Endothelial cell of umbilical vein (primary cell): ENCODE measurements around the gene GSTCD. TPM values are rescaled to one million over a fixed set of nuclear protein-coding genes. Genes with fewer than 3 reads are reported as not detected.

ENCODE experiments used
- BruUV-seq: library from RNA; stranded (reverse); fragments of 400-500 nt; replicated peaks from 2 replicates; lab custom pipeline; 2021; lab: Mats Ljungman, UMichigan
- CTCF ChIA-PET: fragments of 300-600, 350-600 bp; sonication (Branson Sonifier 250); formaldehyde crosslinking; loops from one replicate; lab custom pipeline; 2021; ENCODE audit warnings: antibody characterized with exemption, inconsistent platforms; lab: Charles Lee
- POLR2A ChIA-PET: fragments of 300-600, 350-600 bp; sonication (Branson Sonifier 250); formaldehyde crosslinking; loops from one replicate; lab custom pipeline; 2021; ENCODE audit warnings: antibody characterized with exemption, inconsistent platforms; lab: Charles Lee
- DNase-seq: peaks from one replicate; pipeline ENCODE4 v3.0.0-alpha.2; 2011; ENCODE audit warnings: low read depth, low spot score
- FAIRE-seq: peaks from 2 replicates; lab custom pipeline; 2011; peaks lifted over from hg19 to GRCh38; lab: Jason Lieb, UNC
- H2AFZ ChIP-seq: 2 replicates; pipeline ENCODE4 v1.6.0; 2012; ENCODE audit warnings: low read depth, low read length, control low read depth, inconsistent platforms
- H3K27ac ChIP-seq: 2 replicates; pipeline ENCODE4 v1.5.1; 2011; ENCODE audit warnings: low read depth, mild to moderate bottlenecking, control low read depth, low read length, moderate library complexity; ENCODE audit not compliant: insufficient read depth
- H3K27me3 ChIP-seq, 2 experiments: 2 replicates each; pipeline versions ENCODE4 v1.6.0 to v1.6.1; 2011; ENCODE audit warnings: low read length in 2 of 2, mixed read lengths in 1 of 2; ENCODE audit not compliant: control insufficient read depth in 2 of 2, insufficient read depth in 2 of 2
- H3K36me3 ChIP-seq, 2 experiments: 2 replicates in 1 of 2; 3 replicates in 1 of 2; pipeline ENCODE4 v1.5.1; 2011; ENCODE audit warnings: low read length in 2 of 2, mild to moderate bottlenecking in 1 of 2, moderate library complexity in 1 of 2; ENCODE audit not compliant: control insufficient read depth in 2 of 2, insufficient read depth in 2 of 2; ENCODE audit errors: extremely low read depth in 1 of 2
- H3K4me1 ChIP-seq: 3 replicates; pipeline ENCODE4 v1.5.1; 2011; ENCODE audit warnings: mild to moderate bottlenecking, low read length; ENCODE audit not compliant: control insufficient read depth, insufficient read depth; ENCODE audit errors: extremely low read depth
- H3K4me2 ChIP-seq: 2 replicates; pipeline ENCODE4 v1.6.1; 2011; ENCODE audit warnings: low read length, control low read depth, mixed read lengths; ENCODE audit not compliant: insufficient read depth
- H3K4me3 ChIP-seq, 3 experiments: fragments of 200-600 bp in 1 of 3; sonication (generic), shearing (Covaris generic) in 1 of 3; replicated peaks in 1 of 3; 2 replicates each; pipeline ENCODE4 v1.5.1; 2011 to 2016; ENCODE audit warnings: control low read depth in 3 of 3, low read length in 3 of 3, mild to moderate bottlenecking in 2 of 3, inconsistent platforms in 1 of 3, low read depth in 1 of 3, moderate library complexity in 1 of 3; ENCODE audit not compliant: insufficient read depth in 1 of 3
- H3K79me2 ChIP-seq: 2 replicates; pipeline ENCODE4 v1.6.0; 2012; ENCODE audit warnings: low read length, inconsistent platforms; ENCODE audit not compliant: control insufficient read depth, insufficient read depth
- H3K9ac ChIP-seq: replicated peaks from 2 replicates; pipeline ENCODE3; 2011; ENCODE audit warnings: low read length, control low read depth; ENCODE audit not compliant: insufficient read depth; ENCODE audit errors: extremely low read depth
- H3K9me1 ChIP-seq: replicated peaks from 3 replicates; pipeline ENCODE4 v1.6.0; 2011; ENCODE audit warnings: mild to moderate bottlenecking, low read length; ENCODE audit not compliant: control insufficient read depth, insufficient read depth; ENCODE audit errors: extremely low read depth
- H3K9me3 ChIP-seq: replicated peaks from 2 replicates; pipeline ENCODE4 v1.5.1; 2012; ENCODE audit warnings: low read length, inconsistent platforms; ENCODE audit not compliant: control insufficient read depth, insufficient read depth
- H4K20me1 ChIP-seq: replicated peaks from 2 replicates; pipeline ENCODE3; 2011; ENCODE audit warnings: mild to moderate bottlenecking, low read length; ENCODE audit not compliant: control insufficient read depth, insufficient read depth; ENCODE audit errors: extremely low read depth
- EZH2 ChIP-seq: IDR thresholded peaks from 2 replicates; pipeline ENCODE4 v1.6.1; 2012; ENCODE audit warnings: borderline replicate concordance, low read depth, mild to moderate bottlenecking, moderate library complexity, low read length, inconsistent platforms; ENCODE audit not compliant: severe bottlenecking
- FOS ChIP-seq: IDR thresholded peaks from 2 replicates; pipeline ENCODE4 v1.6.1; 2011; ENCODE audit warnings: mild to moderate bottlenecking, low read length, moderate library complexity, borderline replicate concordance; ENCODE audit not compliant: insufficient read depth
- JUN ChIP-seq: IDR thresholded peaks from 2 replicates; pipeline ENCODE4 v1.6.1; 2011; ENCODE audit warnings: borderline replicate concordance, low read depth; ENCODE audit not compliant: insufficient read length, insufficient read depth
- MAX ChIP-seq: IDR thresholded peaks from 2 replicates; pipeline ENCODE4 v1.6.1; 2011; ENCODE audit not compliant: insufficient read depth, insufficient read length
- MYC ChIP-seq: IDR thresholded peaks from one replicate; pipeline ENCODE4 v1.6.1; 2011; ENCODE audit warnings: mild to moderate bottlenecking, low read depth, low read length
- POLR2A ChIP-seq: IDR thresholded peaks from 2 replicates; pipeline ENCODE4 v1.6.1; 2012; ENCODE audit warnings: low read depth, mild to moderate bottlenecking, control low read depth, low read length
- POLR2AphosphoS5 ChIP-seq: IDR thresholded peaks from 2 replicates; pipeline ENCODE4 v1.6.1; 2012; ENCODE audit warnings: low read depth, mild to moderate bottlenecking, control low read depth, low read length, moderate library complexity; ENCODE audit not compliant: insufficient read depth
- dilution Hi-C: fragments of 300-500 bp; cut with MboI; formaldehyde crosslinking; loops from one replicate; pipeline ENCODE4 v1.15.0; 2019; ENCODE audit warnings: low sequenced_read_pairs; ENCODE audit not compliant: extremely low pct_ligation_motif_present
- intact Hi-C: fragments of 100-400 bp; cut with micrococcal nuclease; formaldehyde crosslinking; loops from one replicate; pipeline ENCODE4 v1.10.0; 2022
- polyA plus RNA-seq, 4 experiments: library from polyadenylated mRNA; depleted of rRNA in 3 of 4; stranded (reverse) in 3 of 4; unstranded in 1 of 4; fragments of >200 nt; gene quantifications; 2 replicates each; pipeline versions ENCODE4 v1.2.1 to v1.2.3, GENCODE V29; 2011 to 2012; ENCODE audit warnings: missing spikeins in 1 of 4
- total RNA-seq: library from RNA; stranded (reverse); gene quantifications from 2 replicates; pipeline ENCODE4 v1.2.3, GENCODE V29; 2021

GSTCD gene
- total and polyA plus RNA-seq, 2 donors (not counting 3 experiments of a cell fraction or from before 2014, with no cell fraction given) = 3.3 to 11.3 TPM

DNA sequence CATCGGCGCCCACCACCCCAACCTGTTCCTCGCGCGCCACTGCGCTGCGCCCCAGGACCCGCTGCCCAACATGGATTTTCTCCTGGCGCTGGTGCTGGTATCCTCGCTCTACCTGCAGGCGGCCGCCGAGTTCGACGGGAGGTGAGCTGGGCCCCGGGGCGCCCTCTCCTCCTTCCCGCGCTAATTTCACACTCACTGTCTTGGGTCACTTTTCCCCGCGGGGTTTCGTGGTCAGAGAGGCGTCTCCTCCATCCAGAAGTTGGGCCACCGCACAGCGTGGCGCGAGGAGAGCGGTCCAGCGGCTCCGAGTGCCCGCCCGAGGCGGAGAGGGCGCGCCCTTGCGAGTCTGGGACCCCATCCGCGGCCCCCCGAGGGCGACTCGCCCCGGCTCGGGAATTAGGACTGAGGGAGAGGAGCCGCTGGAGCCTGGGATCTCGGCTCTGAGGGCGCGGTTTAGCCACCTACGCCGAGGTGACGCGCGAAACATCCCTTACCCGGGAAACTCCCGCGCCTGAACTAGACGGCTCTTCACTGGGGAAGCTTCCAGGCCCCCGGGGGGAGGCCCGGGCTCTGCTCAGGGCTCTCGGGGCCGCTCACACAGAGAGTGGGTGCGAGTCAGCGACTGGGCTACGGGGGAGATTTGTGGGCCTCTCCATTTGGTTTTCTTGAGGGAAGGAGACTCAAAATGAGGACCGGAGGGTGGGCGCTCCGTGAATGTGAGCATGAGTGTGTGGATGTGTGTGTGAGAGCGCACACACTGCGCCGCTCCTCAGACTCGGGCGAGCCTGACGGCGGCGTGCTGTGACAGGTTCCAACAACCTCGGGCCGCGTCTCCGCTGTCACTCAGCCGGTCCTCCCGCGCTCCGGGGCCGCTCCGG, 187.2 kb downstream of the GSTCD start:
- H3K9me1 ChIP-seq = no peaks in the 10 kb centered on the region
- no TSS peak for BruUV-seq
- H3K4me1 ChIP-seq = peaks cover 8% of the 10 kb centered on the region
- ChIA-PET POLR2A (no interaction called here), CTCF (no interaction called here)
- H4K20me1 ChIP-seq = no peaks in the 10 kb centered on the region
- H2AFZ ChIP-seq = peak overlapping the region; percentile 23
- peak overlapping the region; percentile 38 for H3K4me2 ChIP-seq
- H3K79me2 ChIP-seq = no peaks in the 10 kb centered on the region
- dilution Hi-C loops = no loop called here
- peak overlapping the region in 2 of 3 experiments; percentile 14 to 31 for H3K4me3 ChIP-seq
- H3K27ac ChIP-seq = no peak overlapping the region
- TF ChIP-seq MAX = no peak
- peak; percentile 77 for TF ChIP-seq EZH2
- TF ChIP-seq FOS = no peak
- TF ChIP-seq MYC = no peak
- no peak for TF ChIP-seq POLR2A
- TF ChIP-seq JUN = no peak
- no peak for TF ChIP-seq POLR2AphosphoS5
- H3K27me3 ChIP-seq = peaks cover 60 to 90% of the 10 kb centered on the region in 2 experiments
- intact Hi-C loops = no loop called here
- H3K36me3 ChIP-seq = no peaks in the 10 kb centered on the region
- H3K9me3 ChIP-seq = no peaks in the 10 kb centered on the region
- FAIRE-seq (no peak), DNase-seq (no peak)
- H3K9ac ChIP-seq = no peak overlapping the region
